Measurements from ENCODE around the gene OR6K6.

OR6K6 gene, protein sequence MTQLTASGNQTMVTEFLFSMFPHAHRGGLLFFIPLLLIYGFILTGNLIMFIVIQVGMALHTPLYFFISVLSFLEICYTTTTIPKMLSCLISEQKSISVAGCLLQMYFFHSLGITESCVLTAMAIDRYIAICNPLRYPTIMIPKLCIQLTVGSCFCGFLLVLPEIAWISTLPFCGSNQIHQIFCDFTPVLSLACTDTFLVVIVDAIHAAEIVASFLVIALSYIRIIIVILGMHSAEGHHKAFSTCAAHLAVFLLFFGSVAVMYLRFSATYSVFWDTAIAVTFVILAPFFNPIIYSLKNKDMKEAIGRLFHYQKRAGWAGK

DNA sequence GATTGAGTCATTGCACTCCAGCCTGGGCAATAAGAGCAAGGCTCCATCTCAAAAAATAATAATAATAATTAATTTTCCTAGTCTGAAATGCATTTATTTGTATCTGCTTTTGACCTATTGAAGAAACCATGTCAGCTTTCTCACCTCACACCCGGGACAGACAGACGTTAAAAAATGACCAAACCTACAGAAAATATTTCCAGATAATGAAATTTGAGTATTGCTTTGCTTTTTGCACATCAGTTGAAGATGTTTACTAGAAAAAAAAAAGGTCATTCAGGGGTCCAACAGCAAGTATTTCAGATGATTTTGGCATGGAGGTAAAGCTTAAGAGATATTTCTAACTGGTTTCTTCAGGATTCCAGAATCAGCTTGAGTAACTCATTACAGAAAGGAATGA, at the start of gene OR6K6:
OR6K6 (plus strand) TSS at position 301 of the 400 bp plus-strand sequence. CDS start 168 bp downstream, outside the sequence.
- DNase-seq (ENCODE audit: low spot score): no peak

DNA sequence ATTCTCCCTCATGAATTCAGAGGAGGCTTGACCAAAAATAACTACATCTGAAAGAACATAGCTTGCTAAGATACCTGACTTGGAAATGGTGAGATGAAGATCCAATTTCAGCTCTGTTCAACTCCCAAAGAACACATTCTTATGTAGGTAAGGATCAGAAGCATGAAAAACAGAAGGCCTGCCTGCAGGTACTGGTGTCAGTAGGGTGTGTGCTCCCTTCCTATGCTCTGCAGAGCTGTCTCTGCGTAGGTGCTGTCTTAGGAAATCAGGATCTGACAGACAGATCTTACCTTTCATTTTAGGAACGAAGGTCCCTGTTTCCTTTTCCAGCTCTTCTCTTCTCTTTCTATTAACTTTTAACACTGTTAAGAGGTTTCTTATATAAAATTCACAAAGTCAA, 48.4 kb upstream of the OR6K6 start:
- DNase-seq (ENCODE audit: low spot score): no peak

DNA sequence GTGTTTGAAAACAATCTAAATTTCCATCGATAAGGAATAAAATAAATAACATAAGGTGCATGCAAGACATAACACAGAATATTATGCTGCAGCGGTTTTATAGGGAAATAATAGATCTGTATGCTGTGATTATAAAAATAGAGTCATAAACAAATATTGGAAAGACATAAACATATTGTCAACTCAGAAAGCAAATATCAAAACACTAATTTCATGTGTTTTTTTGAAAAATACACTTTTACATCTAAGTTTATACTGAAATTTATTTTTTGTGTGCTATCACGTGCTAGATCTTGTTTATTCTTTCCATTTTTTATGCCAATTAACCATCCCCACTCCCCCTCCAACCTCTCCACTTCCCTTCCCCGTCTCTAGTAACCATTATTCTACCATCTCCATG, 43.4 kb upstream of the OR6K6 start:
- no peak for DNase-seq (ENCODE audit: low spot score)

DNA sequence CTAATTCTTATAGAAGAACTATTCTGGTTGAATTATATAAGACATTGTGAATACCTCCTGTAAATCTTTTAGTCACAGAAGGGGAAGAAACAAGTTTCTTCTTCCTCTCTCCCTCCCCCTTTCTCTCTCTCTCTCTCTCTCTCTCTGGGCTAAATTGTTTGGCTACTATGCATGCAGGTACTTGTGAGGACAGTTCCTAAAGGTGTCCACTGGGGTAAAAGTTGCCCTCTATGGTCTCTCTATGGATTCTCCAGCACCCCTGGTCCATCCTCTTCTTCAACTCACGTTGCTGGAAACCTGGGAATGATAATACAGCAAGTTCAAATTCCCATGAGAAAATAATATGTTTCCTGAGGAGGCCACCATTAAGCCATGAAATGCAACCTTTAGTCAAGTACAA, 39.8 kb upstream of the OR6K6 start:
- DNase-seq (ENCODE audit: low spot score): no peak

DNA sequence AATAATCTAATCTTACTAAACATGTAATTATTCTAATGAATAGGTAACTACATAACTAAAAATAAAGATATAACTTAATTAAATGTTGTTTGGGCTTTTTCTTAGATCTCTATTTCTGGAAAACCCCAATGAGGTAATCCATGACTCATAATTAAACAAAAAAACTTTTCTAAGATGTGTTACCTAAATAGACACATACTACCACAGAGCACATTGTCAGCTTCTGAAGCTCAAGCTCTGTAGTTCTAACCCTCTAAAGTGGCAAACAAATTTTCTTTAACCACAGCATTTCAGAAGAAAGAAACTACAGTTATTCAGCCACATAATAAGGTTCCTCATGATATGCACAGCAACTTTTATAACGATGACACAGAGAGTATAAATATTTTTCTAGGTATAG, 38.2 kb upstream of the OR6K6 start:
- no peak for DNase-seq (ENCODE audit: low spot score)

DNA sequence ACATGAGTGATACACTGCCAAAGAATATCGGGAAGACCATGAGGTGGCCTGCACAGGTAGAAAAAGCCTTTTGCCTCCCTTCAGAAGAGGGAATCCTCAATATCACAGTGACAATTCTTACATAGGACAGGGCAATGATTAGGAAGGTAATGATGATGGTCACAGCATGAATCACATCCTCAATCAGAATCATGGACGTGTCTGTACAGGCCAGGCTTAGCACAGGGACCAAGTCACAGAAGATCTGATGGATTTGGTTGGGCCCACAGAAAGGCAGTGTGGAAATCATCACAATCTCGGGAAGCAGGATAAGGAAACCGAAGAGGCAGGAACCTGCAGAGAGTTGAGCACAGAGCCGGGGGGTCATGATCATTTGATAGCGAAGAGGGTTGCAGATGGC, 37.2 kb upstream of the OR6K6 start:
- no peak for DNase-seq (ENCODE audit: low spot score)

DNA sequence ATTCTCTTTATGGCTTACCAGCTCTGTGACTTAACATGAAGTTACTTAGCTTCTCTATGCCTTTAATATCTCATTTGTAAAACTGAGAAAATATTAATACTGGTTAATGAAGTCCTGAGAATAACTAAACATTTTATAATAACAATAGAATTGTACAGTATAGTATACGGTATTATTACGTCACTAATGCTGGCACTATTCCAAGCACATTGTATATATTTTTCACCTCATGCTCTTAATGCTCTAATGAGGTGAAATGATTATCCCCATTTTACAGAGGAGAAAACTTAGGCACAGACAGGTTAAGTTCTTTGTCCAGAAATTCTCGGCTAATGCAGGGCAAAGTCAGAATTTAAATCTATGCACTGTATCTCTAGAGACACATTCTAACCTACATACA, 34.9 kb upstream of the OR6K6 start:
- DNase-seq (ENCODE audit: low spot score): no peak

DNA sequence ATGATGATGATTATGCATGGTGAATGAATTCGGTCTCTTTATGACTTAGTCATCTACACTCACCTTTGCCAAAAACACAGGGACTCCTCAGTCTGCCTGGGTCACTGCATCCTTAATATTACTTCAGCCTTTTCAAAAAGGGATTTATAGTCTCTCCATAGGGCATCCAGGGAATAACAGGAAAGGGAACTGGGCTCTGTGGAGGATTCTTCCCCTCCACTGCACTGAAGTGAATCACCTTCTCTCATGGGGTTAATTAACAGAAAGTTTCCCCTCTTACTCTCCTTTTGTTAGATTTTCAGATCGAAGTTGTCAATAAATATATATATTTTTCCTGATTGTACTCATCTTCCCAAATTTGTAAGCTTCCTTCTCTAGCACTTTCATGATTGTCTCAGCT, 33.9 kb upstream of the OR6K6 start, which contains the start of gene OR6K3:
OR6K3 (minus strand) TSS at position 101 of the 400 bp plus-strand sequence. CDS start 2,605 bp downstream, outside the sequence.
- DNase-seq (ENCODE audit: low spot score): no peak

DNA sequence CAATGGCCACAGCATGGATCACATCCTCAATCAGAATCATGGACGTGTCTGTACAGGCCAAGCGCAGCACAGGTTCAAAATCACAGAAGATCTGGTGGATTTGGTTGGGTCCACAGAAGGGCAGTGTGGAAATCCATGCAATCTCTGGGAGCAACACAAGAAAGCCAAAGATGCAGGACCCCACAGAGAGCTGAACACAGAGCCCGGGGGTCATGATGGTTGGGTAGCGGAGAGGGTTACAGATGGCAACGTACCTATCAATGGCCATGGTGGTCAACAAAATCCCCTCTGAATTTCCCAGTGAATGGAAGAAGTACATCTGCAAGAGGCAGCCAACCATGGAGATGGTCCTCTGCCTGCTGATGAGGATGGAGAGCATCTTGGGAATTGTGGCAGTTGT, 30.1 kb upstream of the OR6K6 start:
- no peak for DNase-seq (ENCODE audit: low spot score)

DNA sequence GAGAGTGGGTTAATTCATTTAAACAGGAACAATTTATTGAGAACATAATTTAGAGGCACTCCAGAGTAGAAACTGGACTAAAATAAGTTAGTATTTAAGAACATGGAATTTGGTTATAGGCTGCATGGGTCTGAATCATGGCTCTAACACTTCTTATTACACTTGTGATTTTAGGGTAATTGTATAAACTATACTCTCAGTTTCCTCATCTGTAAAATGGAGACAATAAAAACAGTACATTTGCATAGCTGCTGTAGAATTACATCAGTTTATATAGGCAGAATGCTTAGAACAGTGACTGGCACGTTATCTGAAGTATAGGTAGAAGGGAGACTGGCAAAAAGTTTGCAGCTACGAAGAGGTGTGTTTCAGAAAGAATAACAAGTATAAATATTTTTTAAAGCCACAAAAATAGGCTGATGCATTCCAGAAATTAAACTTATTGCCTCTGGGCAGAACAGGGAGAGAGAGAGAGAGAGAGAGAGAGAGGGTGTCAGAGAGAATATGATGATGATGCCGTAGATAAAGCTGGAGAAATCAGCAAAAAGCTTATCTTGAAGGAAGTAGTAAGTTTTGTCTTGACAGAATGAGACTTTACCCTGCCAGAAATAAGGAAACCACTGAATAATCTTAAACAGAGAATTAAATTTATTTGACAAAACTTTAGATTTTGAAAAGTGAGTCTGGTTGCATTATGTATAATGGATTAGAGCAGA, 25.9 kb upstream of the OR6K6 start:
- no peak for DNase-seq (ENCODE audit: low spot score)

DNA sequence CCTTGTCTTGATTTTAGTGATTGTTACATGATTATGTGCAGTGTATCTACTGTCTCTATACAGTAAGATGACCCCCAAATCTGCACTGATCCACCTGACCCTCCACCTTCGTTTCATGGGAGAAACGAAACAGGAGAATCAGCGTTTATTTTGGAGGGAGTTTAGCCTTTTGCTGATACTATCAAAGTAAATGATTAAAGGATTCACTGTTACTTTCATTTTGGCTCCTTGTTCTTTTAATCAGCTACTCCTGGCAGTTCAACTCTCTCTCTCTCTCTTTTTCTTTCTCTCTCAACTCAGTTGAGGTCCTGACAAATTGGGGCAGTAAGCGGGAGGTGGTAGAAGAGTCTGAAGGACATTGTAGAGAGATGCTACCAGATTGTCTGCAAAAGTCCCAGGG, 24.1 kb upstream of the OR6K6 start:
- DNase-seq (ENCODE audit: low spot score): no peak

DNA sequence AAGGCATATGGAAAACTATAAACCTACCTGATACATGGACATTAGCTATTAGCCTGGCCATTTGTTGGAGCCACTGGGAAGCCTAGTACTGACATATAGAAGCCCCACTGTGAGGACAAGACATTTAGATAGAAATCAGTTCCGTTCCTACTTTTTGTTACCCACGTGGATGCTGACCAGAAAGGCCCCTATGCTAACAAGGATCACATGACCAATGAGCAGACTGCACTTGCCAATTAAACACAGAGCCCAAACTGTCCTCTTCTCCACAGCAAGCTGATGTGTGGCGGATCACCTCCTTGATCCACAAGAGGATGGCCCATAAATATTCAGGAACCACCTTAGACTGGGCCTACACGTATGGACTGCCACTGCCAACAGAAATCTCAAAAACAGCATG, 22.8 kb upstream of the OR6K6 start:
- no peak for DNase-seq (ENCODE audit: low spot score)

DNA sequence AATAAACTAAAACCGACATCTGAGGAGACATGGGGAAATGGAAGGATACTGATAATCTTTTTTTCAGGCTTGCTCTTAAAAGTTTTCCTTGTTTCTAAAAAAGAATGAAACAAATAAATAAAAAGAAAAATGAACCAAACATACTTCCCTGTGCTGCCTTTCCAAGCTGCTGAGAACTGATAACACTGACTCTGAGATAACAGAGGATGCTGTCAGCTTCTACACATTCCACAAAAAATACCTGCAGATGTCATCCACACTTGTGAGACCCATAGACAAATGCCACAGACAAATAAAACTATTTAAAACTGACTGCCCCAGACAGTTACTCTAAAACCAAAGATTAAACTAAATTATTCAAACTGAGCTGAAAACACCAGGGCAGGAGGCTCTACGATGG, 22.0 kb upstream of the OR6K6 start:
- no peak for DNase-seq (ENCODE audit: low spot score)

DNA sequence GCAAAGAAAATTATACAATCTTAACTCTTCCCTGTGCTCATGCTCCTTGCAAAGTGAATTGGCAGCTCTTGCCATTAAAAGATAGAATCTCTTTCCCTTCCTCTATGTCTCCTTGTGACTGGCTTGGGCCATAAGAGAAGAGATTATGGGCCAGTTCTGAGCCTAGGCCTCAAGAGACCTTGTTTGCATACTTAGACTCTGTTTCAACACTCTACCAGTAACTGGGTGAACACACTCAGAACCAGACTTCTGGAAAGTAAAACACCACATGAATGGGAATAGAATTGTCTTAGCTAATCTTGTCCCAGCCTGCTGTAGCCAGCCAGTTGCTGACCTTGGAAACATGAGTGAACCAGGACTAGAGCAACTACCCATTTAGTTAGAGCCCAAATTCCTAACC, 18.7 kb upstream of the OR6K6 start:
- no peak for DNase-seq (ENCODE audit: low spot score)

DNA sequence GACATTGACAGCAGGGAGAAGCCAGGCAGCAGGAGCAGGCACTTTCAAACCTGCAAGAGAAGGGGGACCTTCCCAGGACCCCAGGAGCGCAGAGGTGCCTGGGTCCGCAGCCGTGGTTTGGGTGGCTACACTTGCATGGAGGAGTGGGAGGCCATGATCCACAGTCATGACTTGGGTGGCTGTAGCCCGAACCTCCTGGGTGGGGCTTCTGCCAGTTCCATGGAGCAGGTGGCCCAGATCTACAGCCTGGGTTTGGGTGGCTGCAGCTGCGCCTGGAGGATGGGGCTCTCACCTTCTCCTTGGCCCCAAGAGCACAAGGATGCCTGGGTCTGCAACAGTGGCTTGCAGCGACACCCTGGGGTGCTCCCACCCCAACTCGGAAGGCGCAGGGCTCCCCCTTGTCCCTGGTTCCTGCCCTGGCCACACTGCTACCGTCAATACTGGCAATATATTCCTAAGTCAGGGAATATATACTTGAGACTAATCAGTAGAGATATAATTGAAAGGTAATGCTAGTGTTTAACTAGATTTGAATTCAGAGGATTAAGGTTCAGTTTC, 2.3 kb upstream of the OR6K6 start:
- DNase-seq (ENCODE audit: low spot score): no peak

DNA sequence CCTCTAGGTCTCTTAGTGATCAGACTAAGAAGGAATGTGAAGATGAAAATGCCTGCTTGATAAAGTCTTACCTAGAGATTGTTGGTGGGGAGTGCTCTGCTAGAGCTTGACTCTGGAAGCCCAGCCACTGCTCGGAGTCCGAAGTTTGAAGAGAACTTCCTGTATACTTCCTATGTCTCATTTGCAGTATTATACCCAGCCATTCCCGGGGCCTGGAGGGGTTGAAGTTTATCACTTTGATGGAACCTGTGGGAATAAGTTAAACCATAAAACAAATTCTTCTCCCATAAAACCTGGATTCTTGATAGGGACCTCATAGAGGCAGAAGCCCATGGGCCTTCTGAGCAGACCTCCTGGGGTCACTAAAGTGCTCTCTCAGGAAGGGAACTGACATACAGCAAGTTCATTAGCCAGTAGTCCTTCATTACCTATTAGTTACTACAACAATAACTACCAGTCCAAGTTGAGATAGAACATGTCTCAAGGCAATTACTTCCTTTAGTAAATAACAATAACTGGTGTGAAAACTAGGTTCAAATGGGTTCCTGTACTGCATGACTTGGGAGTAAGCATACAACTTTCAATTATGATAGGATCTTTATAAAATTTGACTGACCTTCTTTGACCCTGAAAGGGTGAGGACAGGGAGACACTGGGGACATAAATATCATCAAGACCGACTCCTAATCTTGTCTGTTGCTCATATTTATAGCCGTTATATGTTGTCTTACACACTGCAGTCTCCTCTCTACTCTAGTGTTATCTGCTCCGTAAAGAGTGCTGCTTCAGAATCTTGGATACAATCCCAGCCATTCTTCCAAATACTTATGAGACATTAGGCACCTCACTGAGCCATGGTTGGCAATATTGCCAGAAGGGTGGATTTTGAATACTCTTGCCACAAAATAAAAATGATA, 17.7 kb downstream of the OR6K6 start, which contains the start of gene OR6N1:
OR6N1 (minus strand) TSS at position 246 of the 917 bp plus-strand sequence. CDS start 5,513 bp downstream, outside the sequence.
- no peak for DNase-seq (ENCODE audit: low spot score)

DNA sequence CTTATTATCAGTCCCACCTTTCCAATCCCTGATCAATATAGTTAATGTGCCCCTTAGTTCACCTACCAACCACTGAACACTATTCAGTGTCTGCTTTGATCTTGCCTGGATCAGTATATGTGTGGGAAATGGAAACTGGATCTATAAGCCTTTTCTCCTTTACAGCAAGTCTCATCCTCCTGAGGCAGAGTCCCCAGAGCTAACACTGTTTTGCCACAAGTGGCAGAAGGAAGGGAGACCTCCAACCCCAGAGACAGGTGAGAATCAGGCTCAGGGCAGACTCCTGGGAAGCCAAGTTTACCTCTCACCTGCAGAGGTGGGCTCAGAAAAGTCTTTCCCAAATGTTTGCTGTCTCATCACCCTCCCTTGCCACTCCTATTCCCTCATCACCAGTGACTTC, 26.6 kb downstream of the OR6K6 start, which contains the start of gene OR6N2:
OR6N2 (minus strand) TSS at position 101 of the 400 bp plus-strand sequence. CDS start 3,569 bp downstream, outside the sequence.
- no peak for DNase-seq (ENCODE audit: low spot score)

DNA sequence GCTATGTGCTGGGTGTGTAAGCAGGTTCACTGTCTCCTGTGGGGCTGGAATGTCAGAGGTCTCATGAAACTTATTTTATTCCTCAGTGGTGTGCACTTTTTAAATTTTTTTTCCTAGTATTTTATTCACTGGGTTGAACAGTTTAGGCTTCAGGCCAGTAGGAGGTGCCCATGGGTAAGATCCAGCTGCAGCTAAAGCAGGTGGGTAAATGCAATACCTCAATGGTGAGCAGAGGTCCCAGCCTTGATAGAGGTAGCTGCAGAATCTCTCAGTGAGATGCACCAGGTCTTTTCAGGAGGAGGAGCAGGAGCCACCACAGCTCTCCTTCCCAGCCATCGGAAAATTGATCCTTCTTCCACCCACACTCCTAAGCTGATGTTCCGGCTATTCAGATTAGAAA, 39.1 kb downstream of the OR6K6 start:
- DNase-seq (ENCODE audit: low spot score): peak; percentile 18

DNA sequence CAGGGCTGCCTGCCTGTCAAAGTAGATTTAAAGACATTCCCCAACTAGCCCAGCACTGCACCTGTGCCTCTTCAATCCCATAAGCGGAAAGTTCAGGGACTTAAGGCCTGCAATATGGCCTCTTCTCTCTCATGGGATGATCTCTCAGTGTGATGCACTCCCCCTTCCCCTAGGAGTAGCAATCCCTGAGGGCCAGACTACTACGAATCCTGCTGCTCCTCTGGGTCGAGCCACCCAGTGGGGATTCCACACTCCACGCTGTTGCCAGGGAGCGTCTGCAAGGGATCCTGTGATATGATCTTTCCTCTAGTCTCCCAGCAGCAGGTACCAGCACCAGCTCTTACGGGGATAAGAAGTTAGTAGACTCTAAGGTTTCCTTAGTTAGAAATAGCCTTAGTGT, 39.7 kb downstream of the OR6K6 start:
- no peak for DNase-seq (ENCODE audit: low spot score)

DNA sequence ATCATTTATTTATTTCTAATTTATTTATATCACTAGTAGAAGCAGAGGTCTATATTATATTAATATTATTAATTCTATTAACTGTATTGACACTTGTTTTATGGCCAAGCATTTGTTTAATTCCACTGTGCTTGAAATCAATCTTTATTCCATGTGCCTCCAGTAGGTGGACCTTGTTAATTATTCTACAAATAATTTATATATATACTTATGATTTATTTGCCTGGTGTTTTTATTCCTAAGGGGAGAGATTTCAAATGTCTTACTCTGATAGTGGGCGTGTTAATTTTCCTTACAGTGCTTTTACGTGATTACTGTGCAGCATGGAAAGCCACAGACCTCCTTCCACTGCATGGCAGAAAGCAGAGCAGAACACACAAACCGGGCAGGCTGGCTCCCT, 44.0 kb downstream of the OR6K6 start:
- no peak for DNase-seq (ENCODE audit: low spot score)

DNA sequence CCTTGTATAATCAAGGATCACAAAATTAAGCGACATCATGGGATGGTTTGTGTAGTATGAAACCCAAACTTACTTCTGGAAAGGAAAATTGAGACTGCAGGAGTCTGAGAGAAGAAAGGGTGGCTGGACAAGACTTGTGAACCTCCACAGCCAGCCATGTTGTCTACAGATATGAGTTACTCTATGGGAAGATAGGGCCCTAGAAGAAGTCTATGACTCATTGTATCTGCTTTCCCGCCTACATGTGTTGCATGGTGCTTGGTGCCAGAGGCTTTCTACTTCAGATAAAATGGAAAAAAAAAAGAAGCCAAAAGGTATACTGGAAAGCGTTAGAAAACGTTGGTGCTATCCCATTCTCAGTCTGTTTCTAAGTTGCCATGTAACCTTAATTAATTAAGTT, 45.2 kb downstream of the OR6K6 start:
- DNase-seq (ENCODE audit: low spot score): no peak

DNA sequence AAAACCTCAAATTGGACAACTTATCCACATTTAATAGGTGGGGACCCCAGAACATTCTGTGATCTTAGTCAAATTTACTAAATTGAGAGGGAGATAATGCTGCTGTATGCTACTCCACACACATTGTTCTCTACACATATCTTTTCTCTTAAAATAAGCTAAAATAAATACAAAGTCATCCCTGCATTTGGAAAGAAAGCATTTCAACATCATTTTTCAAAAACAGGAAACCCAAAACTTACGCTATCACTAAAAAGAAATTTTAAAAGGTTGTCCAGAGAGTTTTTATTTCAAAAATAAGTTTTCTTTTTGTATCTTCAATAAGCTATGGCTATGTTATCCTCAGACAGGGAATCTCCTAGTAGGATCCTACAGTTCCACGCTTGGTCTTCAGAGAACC, 46.0 kb downstream of the OR6K6 start:
- no peak for DNase-seq (ENCODE audit: low spot score)
